ENCODE results near the gene CD300LF.

GRCh38 chr17:74729866-74730265, 17.1 kb upstream of the CD300LF start:
- TF ChIP-seq CTCF (optimal IDR thresholded peaks at IDR 0.05 in 1 of 3, IDR thresholded peaks at IDR 0.05 in 1 of 3, conservative IDR thresholded peaks at IDR 0.05 in 1 of 3; ENCODE audit: extremely low read depth in 1 of 3, insufficient read depth in 2 of 3, low read length in 3 of 3): no peak
- TF ChIP-seq EZH2 (IDR thresholded peaks at IDR 0.05; ENCODE audit: low read length): no peak

Measured in keratinocyte (primary cell).